ENCODE measurements around the gene INPP5F.

- no peak for TF ChIP-seq CTCF (IDR thresholded peaks at IDR 0.05)
- TF ChIP-seq POLR2A (IDR thresholded peaks at IDR 0.05): no peak
These were observed 36.8 kb upstream of the INPP5F start for GRCh38 chr10:119689016-119689580.

Measured in adrenal gland (tissue), 5 donors.